Keratinocyte (primary cell): ENCODE measurements around the gene RBBP4.
A peak's percentile ranks its signal among the peaks of the same experiment; 100 is the strongest.

Experiments used
- CTCF ChIP-seq, 3 experiments: IDR thresholded peaks in 1 of 3; conservative IDR thresholded peaks in 1 of 3; optimal IDR thresholded peaks in 1 of 3; 2 replicates in 2 of 3; 3 replicates in 1 of 3; pipeline versions ENCODE3 to v1.5.1; 2011; ENCODE audit warnings: low read length in 3 of 3, mild to moderate bottlenecking in 3 of 3, moderate library complexity in 2 of 3, control low read depth in 1 of 3, inconsistent platforms in 1 of 3; ENCODE audit not compliant: insufficient read depth in 2 of 3; ENCODE audit errors: extremely low read depth in 1 of 3
- EZH2 ChIP-seq: IDR thresholded peaks from one replicate; pipeline ENCODE4 v1.6.1; 2012; ENCODE audit warnings: inconsistent platforms, mild to moderate bottlenecking, low read length, moderate library complexity

- TF ChIP-seq EZH2 (no peak), CTCF (optimal IDR thresholded peaks at IDR 0.05 in 1 of 3, IDR thresholded peaks at IDR 0.05 in 1 of 3, conservative IDR thresholded peaks at IDR 0.05 in 1 of 3; ENCODE audit: extremely low read depth in 1 of 3, insufficient read depth in 2 of 3, low read length in 3 of 3) (peak in 2 of 3 experiments; percentile 29 to 39)
Observed at GRCh38 chr1:32612189-32612881, 38.7 kb upstream of the RBBP4 start.
